EL (cell line): Measurements from ENCODE around the gene TNNI2.
"Not testable (repeated sequence)": the region's sequence is repeated elsewhere in the genome, so short reads cannot be mapped to it uniquely, and the experiment has no call there.

Source experiments
- DNase-seq: peaks from one replicate; pipeline ENCODE4 v3.0.0-alpha.2; 2016

TNNI2 gene

GRCh38 chr11:1875851-1876301 lies 37.1 kb downstream of the TNNI2 start:
- DNase-seq = not testable (repeated sequence)

- peak; percentile 31 for DNase-seq
These were observed 37.7 kb downstream of the TNNI2 start for GRCh38 chr11:1876361-1877063.

GRCh38 chr11:1877211-1878136 lies 38.7 kb downstream of the TNNI2 start:
- DNase-seq = no peak

GRCh38 chr11:1878137-1879031 lies 39.6 kb downstream of the TNNI2 start:
- no peak for DNase-seq

- no peak for DNase-seq
These were observed 40.7 kb downstream of the TNNI2 start for GRCh38 chr11:1879342-1879940.

- DNase-seq = no peak
These were observed 41.4 kb downstream of the TNNI2 start for GRCh38 chr11:1879941-1880720.

GRCh38 chr11:1880746-1881441 lies 42.1 kb downstream of the TNNI2 start:
- DNase-seq = no peak

- DNase-seq = no peak
These were observed 42.9 kb downstream of the TNNI2 start for GRCh38 chr11:1881442-1882264.

GRCh38 chr11:1882265-1883238 lies 43.8 kb downstream of the TNNI2 start:
- DNase-seq = peak; percentile 57

GRCh38 chr11:1883346-1884302 lies 44.8 kb downstream of the TNNI2 start:
- no peak for DNase-seq

- no peak for DNase-seq
These were observed 45.5 kb downstream of the TNNI2 start for GRCh38 chr11:1884303-1884700.

- DNase-seq = not testable (repeated sequence)
These were observed 47.8 kb downstream of the TNNI2 start for GRCh38 chr11:1886551-1886950.

- DNase-seq = no peak
These were observed 48.9 kb downstream of the TNNI2 start for GRCh38 chr11:1887451-1888346.

GRCh38 chr11:1888347-1888753 lies 49.6 kb downstream of the TNNI2 start:
- DNase-seq = no peak

GRCh38 chr11:1888811-1889210 lies 50.0 kb downstream of the TNNI2 start:
- DNase-seq = no peak

- DNase-seq = no peak
These were observed 50.6 kb downstream of the TNNI2 start for GRCh38 chr11:1889224-1889930.
